H1 (cell line): ENCODE results near the gene MORC2. TPM values are rescaled to one million over a fixed set of nuclear protein-coding genes. Genes with fewer than 3 reads are reported as not detected.

Source experiments
- CTCF ChIA-PET: fragments of 300-600 bp; sonication (Branson Sonifier 250); formaldehyde crosslinking; loops from one replicate; lab custom pipeline; 2021; ENCODE audit not compliant: partially characterized antibody; lab: Charles Lee
- POLR2A ChIA-PET: fragments of 300-600 bp; sonication (Branson Sonifier 250); formaldehyde crosslinking; loops from one replicate; lab custom pipeline; 2021; ENCODE audit warnings: inconsistent platforms; ENCODE audit not compliant: partially characterized antibody; lab: Charles Lee
- DNase-seq, 2 experiments: peaks; one replicate each; pipeline versions ENCODE4 v3.0.0 to v3.0.0-alpha.2; 2010 to 2022; ENCODE audit warnings: low spot score in 2 of 2, low read depth in 1 of 2, mixed read lengths in 1 of 2
- FAIRE-seq: peaks from 2 replicates; lab custom pipeline; 2011; peaks lifted over from hg19 to GRCh38; lab: Jason Lieb, UNC
- H2AFZ ChIP-seq: 2 replicates; pipeline ENCODE4 v1.8.1; 2012; ENCODE audit warnings: low read length, inconsistent platforms
- H2AK5ac ChIP-seq: 2 replicates; pipeline ENCODE4 v1.6.1; 2013; ENCODE audit warnings: low read depth, low read length
- H2BK120ac ChIP-seq: replicated peaks from 2 replicates; pipeline ENCODE3; 2013; ENCODE audit warnings: low read depth, low read length, inconsistent platforms
- H2BK12ac ChIP-seq: 2 replicates; pipeline ENCODE4 v1.6.1; 2013; ENCODE audit warnings: low read depth, low read length
- H2BK15ac ChIP-seq: 2 replicates; pipeline ENCODE4 v1.6.1; 2013; ENCODE audit warnings: low read length
- H2BK20ac ChIP-seq: 2 replicates; pipeline ENCODE4 v1.6.1; 2013; ENCODE audit warnings: low read length
- H2BK5ac ChIP-seq: 2 replicates; pipeline ENCODE4 v1.6.1; 2013; ENCODE audit warnings: low read depth, low read length
- H3K14ac ChIP-seq: 2 replicates; pipeline ENCODE4 v1.6.1; 2013; ENCODE audit warnings: inconsistent platforms; ENCODE audit not compliant: insufficient read length
- H3K18ac ChIP-seq: 2 replicates; pipeline ENCODE4 v1.6.1; 2013; ENCODE audit warnings: low read length; ENCODE audit errors: extremely low read depth
- H3K23ac ChIP-seq: 2 replicates; pipeline ENCODE4 v1.6.1; 2013; ENCODE audit warnings: inconsistent platforms; ENCODE audit not compliant: insufficient read length
- H3K23me2 ChIP-seq: 2 replicates; pipeline ENCODE4 v1.6.1; 2013; ENCODE audit warnings: low read depth, low read length
- H3K27ac ChIP-seq: 2 replicates; pipeline ENCODE4 v1.6.1; 2011; ENCODE audit warnings: low read depth, low read length, inconsistent platforms
- H3K27me3 ChIP-seq, 4 experiments: replicated peaks in 1 of 4; 1 replicate in 1 of 4; 2 replicates in 3 of 4; pipeline versions ENCODE4 v1.6.1 to v1.8.1; 2011 to 2013; ENCODE audit warnings: low read length in 3 of 4, mild to moderate bottlenecking in 3 of 4, inconsistent platforms in 2 of 4, mixed read lengths in 2 of 4, moderate library complexity in 1 of 4; ENCODE audit not compliant: control insufficient read depth in 3 of 4, insufficient read depth in 3 of 4; ENCODE audit errors: extremely low read depth in 1 of 4
- H3K36me3 ChIP-seq, 4 experiments: 2 replicates each; pipeline versions ENCODE4 v1.6.1 to v1.8.1; 2011 to 2013; ENCODE audit warnings: mild to moderate bottlenecking in 4 of 4, low read length in 3 of 4, moderate library complexity in 2 of 4, control low read depth in 1 of 4, inconsistent platforms in 1 of 4; ENCODE audit not compliant: insufficient read depth in 4 of 4, control insufficient read depth in 2 of 4
- H3K4ac ChIP-seq: replicated peaks from 2 replicates; pipeline ENCODE3; 2013; ENCODE audit warnings: low read length, low read depth, mixed read lengths, inconsistent platforms; ENCODE audit not compliant: insufficient read length
- H3K4me1 ChIP-seq, 4 experiments: replicated peaks in 1 of 4; 1 replicate in 1 of 4; 2 replicates in 3 of 4; pipeline versions ENCODE4 v1.6.1 to v1.8.1; 2011 to 2013; ENCODE audit warnings: low read length in 3 of 4, inconsistent platforms in 2 of 4, mixed read lengths in 1 of 4; ENCODE audit not compliant: insufficient read depth in 4 of 4, control insufficient read depth in 3 of 4
- H3K4me2 ChIP-seq, 2 experiments: 2 replicates each; pipeline versions ENCODE4 v1.6.1 to v1.8.1; 2011 to 2013; ENCODE audit warnings: low read depth in 2 of 2, low read length in 2 of 2, control low read depth in 1 of 2, inconsistent platforms in 1 of 2, mild to moderate bottlenecking in 1 of 2; ENCODE audit not compliant: insufficient read depth in 1 of 2
- H3K4me3 ChIP-seq, 4 experiments: fragments of 200-600, 300-600 bp in 1 of 4; sonication (generic), shearing (Covaris generic), sonication (Bioruptor Twin) in 1 of 4; 2 replicates each; pipeline versions ENCODE4 v1.5.1 to v1.8.1; 2011 to 2016; ENCODE audit warnings: low read length in 4 of 4, low read depth in 3 of 4, control low read depth in 2 of 4, inconsistent platforms in 2 of 4, mild to moderate bottlenecking in 2 of 4, mixed read lengths in 1 of 4, moderate library complexity in 1 of 4; ENCODE audit not compliant: insufficient read depth in 2 of 4; ENCODE audit errors: extremely low read depth in 1 of 4
- H3K56ac ChIP-seq: replicated peaks from 2 replicates; pipeline ENCODE3; 2013; ENCODE audit warnings: low read depth, mild to moderate bottlenecking, mixed read lengths, low read length, inconsistent platforms; ENCODE audit not compliant: insufficient read length
- H3K79me1 ChIP-seq: 2 replicates; pipeline ENCODE4 v1.6.1; 2013; ENCODE audit warnings: low read depth, low read length, control low read depth
- H3K79me2 ChIP-seq, 2 experiments: 2 replicates each; pipeline versions ENCODE4 v1.6.1 to v1.8.1; 2012 to 2013; ENCODE audit warnings: low read length in 2 of 2, mild to moderate bottlenecking in 2 of 2, inconsistent platforms in 1 of 2; ENCODE audit not compliant: insufficient read depth in 2 of 2, control insufficient read depth in 1 of 2
- H3K9ac ChIP-seq, 4 experiments: replicated peaks in 1 of 4; 1 replicate in 1 of 4; 2 replicates in 3 of 4; pipeline versions ENCODE4 v1.6.1 to v1.8.1; 2011 to 2013; ENCODE audit warnings: low read depth in 3 of 4, low read length in 3 of 4, control low read depth in 2 of 4, mild to moderate bottlenecking in 2 of 4, moderate library complexity in 2 of 4, inconsistent platforms in 1 of 4; ENCODE audit errors: extremely low read depth in 1 of 4
- H3K9me3 ChIP-seq, 2 experiments: 2 replicates each; pipeline versions ENCODE4 v1.6.1 to v1.8.1; 2012 to 2013; ENCODE audit warnings: mild to moderate bottlenecking in 2 of 2, moderate library complexity in 2 of 2, control low read depth in 1 of 2, inconsistent platforms in 1 of 2, low read depth in 1 of 2, low read length in 1 of 2, mixed read lengths in 1 of 2; ENCODE audit not compliant: insufficient read depth in 2 of 2
- H4K20me1 ChIP-seq, 2 experiments: replicated peaks in 1 of 2; 2 replicates each; pipeline versions ENCODE3 to v1.8.1; 2011 to 2013; ENCODE audit warnings: inconsistent platforms in 2 of 2, low read length in 2 of 2, mild to moderate bottlenecking in 1 of 2; ENCODE audit not compliant: insufficient read depth in 2 of 2, control insufficient read depth in 1 of 2
- H4K5ac ChIP-seq: 2 replicates; pipeline ENCODE4 v1.6.1; 2013; ENCODE audit warnings: low read length, low read depth, mixed read lengths, inconsistent platforms; ENCODE audit not compliant: insufficient read length
- H4K8ac ChIP-seq: 2 replicates; pipeline ENCODE4 v1.8.0; 2013; ENCODE audit warnings: mild to moderate bottlenecking, moderate library complexity, low read length, inconsistent platforms; ENCODE audit not compliant: insufficient read depth; ENCODE audit errors: extremely low read depth
- H4K91ac ChIP-seq: replicated peaks from 2 replicates; pipeline ENCODE3; 2013; ENCODE audit warnings: low read length, mixed read lengths, inconsistent platforms; ENCODE audit not compliant: insufficient read length
- BCL11A ChIP-seq, 2 experiments: IDR thresholded peaks; one replicate each; pipeline ENCODE4 v1.6.1; 2011; ENCODE audit warnings: low read depth in 2 of 2, low read length in 2 of 2, mild to moderate bottlenecking in 2 of 2
- CREB1 ChIP-seq: IDR thresholded peaks from 2 replicates; pipeline ENCODE4 v1.6.1; 2012; ENCODE audit warnings: inconsistent platforms
- GABPA ChIP-seq: IDR thresholded peaks from 2 replicates; pipeline ENCODE4 v1.6.1; 2011; ENCODE audit warnings: mild to moderate bottlenecking, low read length, moderate library complexity, borderline replicate concordance; ENCODE audit not compliant: insufficient read depth
- NRF1 ChIP-seq: IDR thresholded peaks from 2 replicates; pipeline ENCODE4 v1.6.1; 2011; ENCODE audit warnings: mild to moderate bottlenecking, low read depth, low read length, improper control_type of control experiment
- SIRT6 ChIP-seq: IDR thresholded peaks from one replicate; pipeline ENCODE4 v1.7.1; 2012; ENCODE audit warnings: low read length, inconsistent platforms
- SP4 ChIP-seq: IDR thresholded peaks from 2 replicates; pipeline ENCODE4 v1.6.1; 2012; ENCODE audit warnings: low read length, inconsistent platforms
- TAF1 ChIP-seq: IDR thresholded peaks from 2 replicates; pipeline ENCODE4 v1.6.1; 2011; ENCODE audit warnings: mild to moderate bottlenecking, low read depth, low read length
- TEAD4 ChIP-seq: IDR thresholded peaks from 2 replicates; pipeline ENCODE4 v1.6.1; 2012; ENCODE audit warnings: low read depth, low read length, inconsistent platforms, mixed read lengths
- WGBS, 2 experiments: shearing (Covaris generic) in 1 of 2; methylation state at CpG; one replicate each; pipeline versions ENCODE4 v1.1.6 to v1.1.7; 2013 to 2015; ENCODE audit warnings: low lambda C conversion rate in 2 of 2, mixed read lengths in 2 of 2, inconsistent platforms in 1 of 2, low coverage in 1 of 2, missing lambda C conversion rate in 1 of 2; ENCODE audit not compliant: insufficient replicate concordance in 2 of 2, insufficient coverage in 1 of 2, insufficient read length in 1 of 2; ENCODE audit errors: extremely low coverage in 1 of 2, missing lambda C conversion rate in 1 of 2; 5-methylcytosine and 5-hydroxymethylcytosine counted together
- polyA plus RNA-seq, 7 experiments: library from polyadenylated mRNA; depleted of rRNA in 3 of 7; stranded (reverse) in 5 of 7; unstranded in 2 of 7; fragments of >200 nt in 5 of 7; fragments of 200-250 nt in 2 of 7; gene quantifications; 1 replicate in 5 of 7; 2 replicates in 1 of 7; 4 replicates in 1 of 7; pipeline versions ENCODE4 v1.2.1 to v1.2.3, GENCODE V29; 2011 to 2013; ENCODE audit warnings: missing spikeins in 2 of 7, mixed read lengths in 2 of 7
- total RNA-seq: library from RNA; stranded (reverse); fragmentation: NEBNext Ultra II Directional; extraction: Animal tissue kit (Norgen Biotek cat#: 25700); gene quantifications from 2 replicates; pipeline ENCODE4 v1.2.1, GENCODE V29; 2021

Gene MORC2
- total and polyA plus RNA-seq, 2 of the 8 experiments (the other 6 are each of a cell fraction or from before 2014, with no cell fraction given): 15.4 to 68.0 TPM

DNA sequence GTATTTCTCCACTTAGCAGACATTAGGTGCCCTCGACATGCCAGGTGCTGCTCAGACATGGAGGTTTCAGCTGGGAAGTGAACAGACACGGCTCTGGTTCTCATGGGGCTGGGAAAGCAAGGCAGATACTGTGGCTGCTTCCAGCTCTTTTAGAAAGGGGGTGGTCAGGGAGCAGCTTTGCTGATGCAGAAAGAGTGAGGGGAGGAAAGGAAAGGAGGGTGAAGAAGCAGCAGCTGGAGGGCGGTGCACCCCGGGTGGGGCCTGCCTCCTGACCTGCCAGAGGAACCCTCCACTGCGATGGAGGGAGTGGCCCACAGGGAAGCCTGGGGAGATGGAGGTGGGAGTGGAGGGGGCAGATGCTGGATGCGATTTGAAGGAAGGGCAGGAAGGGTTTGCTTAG lies 76.8 kb downstream of the MORC2 start:
- ChIA-PET POLR2A (no interaction called here), CTCF (interaction anchor here (0.8 to 6.2 kb wide), 22 partner anchors 8 to 446 kb away, joined by 3 to 73 read pairs (median 5); no protein-coding TSS in a partner anchor)
- Histone ChIP-seq H3K14ac (no peak overlapping the region), H2BK15ac (no peak overlapping the region), H4K20me1 (peaks cover 1 to 3% of the 10 kb centered on the region in 2 experiments), H2AFZ (no peak overlapping the region), H3K36me3 (peaks cover 0 to 9% (median 2%) of the 10 kb centered on the region in 4 experiments; a peak in 2 of 8 replicates), H2BK120ac (no peak overlapping the region), H3K56ac (no peak overlapping the region), H4K5ac (no peak overlapping the region), H3K79me1 (no peaks in the 10 kb centered on the region), H3K4me1 (peaks cover 0 to 4% (median 4%) of the 10 kb centered on the region in 4 experiments; a peak in 5 of 7 replicates), H2BK20ac (no peak overlapping the region), H2AK5ac (no peak overlapping the region), H3K27me3 (no peaks in the 10 kb centered on the region), H3K4me2 (no peak overlapping the region), H3K79me2 (no peaks in the 10 kb centered on the region), H2BK12ac (no peak overlapping the region), H4K91ac (no peak overlapping the region), H3K23ac (no peak overlapping the region), H3K4me3 (no peak overlapping the region), H3K27ac (no peak overlapping the region), H4K8ac (peak overlapping the region; percentile 30; the same call in 1 of the 2 replicates), H3K9ac (no peak overlapping the region), H3K18ac (no peak overlapping the region), H2BK5ac (no peak overlapping the region), H3K9me3 (no peaks in the 10 kb centered on the region), H3K4ac (no peak overlapping the region), H3K23me2 (no peaks in the 10 kb centered on the region)
- DNase-seq (peak in 1 of 2 experiments; percentile 27), FAIRE-seq (no peak)
- 76% methylated on average over 6 of the region's 6 CpGs; no CpG with 5 or more reads in 1 of the 2 experiments for WGBS, 2 experiments
- TF ChIP-seq TEAD4: no peak
- TF ChIP-seq TAF1: no peak
- TF ChIP-seq BCL11A (IDR thresholded peaks at IDR 0.05; ENCODE audit: low read depth in 2 of 2, low read length in 2 of 2): no peak
- no peak for TF ChIP-seq CREB1
- TF ChIP-seq SIRT6: no peak
- no peak for TF ChIP-seq NRF1
- no peak for TF ChIP-seq GABPA
- TF ChIP-seq SP4: no peak
